Ishikawa (cell line): ENCODE results near the gene SGMS1.

Experiments used
- CEBPB ChIP-seq: IDR thresholded peaks from 2 replicates; pipeline ENCODE4 v1.6.1; 2012
- CREB1 ChIP-seq: IDR thresholded peaks from 2 replicates; pipeline ENCODE4 v1.6.1; 2012; ENCODE audit warnings: low read depth
- EGR1 ChIP-seq: IDR thresholded peaks from 2 replicates; pipeline ENCODE4 v1.6.1; 2012
- EP300 ChIP-seq: IDR thresholded peaks from 2 replicates; pipeline ENCODE4 v1.6.1; 2012; ENCODE audit warnings: borderline replicate concordance
- FOXM1 ChIP-seq: IDR thresholded peaks from 2 replicates; pipeline ENCODE4 v1.6.1; 2012; ENCODE audit warnings: low read depth, borderline replicate concordance
- NFIC ChIP-seq: IDR thresholded peaks from 2 replicates; pipeline ENCODE4 v1.6.1; 2012
- RAD21 ChIP-seq: IDR thresholded peaks from 2 replicates; pipeline ENCODE4 v1.6.1; 2012; ENCODE audit warnings: low read depth
- TAF1 ChIP-seq: IDR thresholded peaks from 2 replicates; pipeline ENCODE4 v1.6.1; 2012; ENCODE audit warnings: low read depth, mild to moderate bottlenecking
- TCF12 ChIP-seq: IDR thresholded peaks from 2 replicates; pipeline ENCODE4 v1.6.1; 2012; ENCODE audit warnings: low read depth
- TEAD4 ChIP-seq: IDR thresholded peaks from 2 replicates; pipeline ENCODE4 v1.6.1; 2012
- YY1 ChIP-seq: IDR thresholded peaks from 2 replicates; pipeline ENCODE4 v1.6.1; 2012; ENCODE audit warnings: low read depth
- ZBTB7A ChIP-seq: IDR thresholded peaks from 2 replicates; pipeline ENCODE4 v1.6.1; 2012; ENCODE audit warnings: low read depth
- TF ChIP-seq, protein P1 (sequence below): IDR thresholded peaks from 2 replicates; pipeline ENCODE4 v1.6.1; 2012
- TF ChIP-seq, protein P2 (sequence below): IDR thresholded peaks from 2 replicates; pipeline ENCODE4 v1.6.1; 2012
- TF ChIP-seq, protein P3 (sequence below): IDR thresholded peaks from 2 replicates; pipeline ENCODE4 v1.6.1; 2012; ENCODE audit warnings: low read depth, mild to moderate bottlenecking

SGMS1 gene

DNA sequence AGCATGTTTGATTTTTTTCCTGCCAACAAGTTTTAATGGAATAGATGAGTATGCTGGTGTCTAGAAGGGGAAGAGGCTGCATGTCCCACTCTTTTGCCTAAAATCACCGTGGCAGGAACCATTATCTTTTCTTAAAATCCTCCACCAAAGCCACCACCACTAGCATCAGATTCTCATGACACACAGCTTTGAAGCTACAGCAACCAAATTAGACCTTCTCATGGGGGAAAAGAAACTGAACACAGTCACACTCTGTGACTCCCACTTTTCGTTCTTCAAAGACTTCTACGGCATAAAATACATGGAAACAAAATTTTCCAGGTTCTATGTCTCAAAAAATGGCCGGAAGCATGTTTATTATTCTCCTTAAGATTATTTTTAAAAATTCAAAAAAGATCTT, 81.8 kb downstream of the SGMS1 start:
- TF ChIP-seq YY1 (no peak), RAD21 (no peak), TCF12 (no peak), FOXM1 (no peak), ZBTB7A (no peak), EGR1 (no peak), CREB1 (no peak), TEAD4 (no peak), NFIC (no peak), CEBPB (no peak), TAF1 (no peak), EP300 (no peak)
- TF ChIP-seq, protein P1, sequence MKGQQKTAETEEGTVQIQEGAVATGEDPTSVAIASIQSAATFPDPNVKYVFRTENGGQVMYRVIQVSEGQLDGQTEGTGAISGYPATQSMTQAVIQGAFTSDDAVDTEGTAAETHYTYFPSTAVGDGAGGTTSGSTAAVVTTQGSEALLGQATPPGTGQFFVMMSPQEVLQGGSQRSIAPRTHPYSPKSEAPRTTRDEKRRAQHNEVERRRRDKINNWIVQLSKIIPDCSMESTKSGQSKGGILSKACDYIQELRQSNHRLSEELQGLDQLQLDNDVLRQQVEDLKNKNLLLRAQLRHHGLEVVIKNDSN, result no peak
- TF ChIP-seq, protein P2, sequence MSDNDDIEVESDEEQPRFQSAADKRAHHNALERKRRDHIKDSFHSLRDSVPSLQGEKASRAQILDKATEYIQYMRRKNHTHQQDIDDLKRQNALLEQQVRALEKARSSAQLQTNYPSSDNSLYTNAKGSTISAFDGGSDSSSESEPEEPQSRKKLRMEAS, result no peak

DNA sequence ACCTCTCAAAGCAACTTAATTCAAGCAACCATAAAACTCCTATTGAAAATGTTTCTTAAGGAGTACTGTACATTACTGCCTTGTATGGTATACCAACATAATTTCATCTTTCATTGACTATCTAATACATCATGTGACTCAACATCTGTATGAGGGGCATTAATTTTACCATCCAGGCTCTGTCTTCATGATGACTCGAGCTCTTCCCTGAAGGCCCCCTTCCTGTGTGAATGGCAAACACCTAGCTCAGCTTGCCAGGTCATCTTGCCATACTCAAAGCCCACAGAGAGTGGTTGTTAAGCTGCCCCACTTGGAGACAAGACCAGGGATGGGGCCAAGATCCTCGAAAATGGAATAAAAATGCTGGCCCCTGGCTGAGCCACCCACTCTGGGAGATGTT, 82.4 kb downstream of the SGMS1 start:
- TF ChIP-seq EP300 (no peak), FOXM1 (no peak), ZBTB7A (no peak), NFIC (no peak), CREB1 (no peak), TAF1 (no peak), TEAD4 (no peak), TCF12 (no peak), YY1 (no peak), RAD21 (no peak), EGR1 (no peak), CEBPB (no peak)
- TF ChIP-seq, protein P2, result no peak
- TF ChIP-seq, protein P3, sequence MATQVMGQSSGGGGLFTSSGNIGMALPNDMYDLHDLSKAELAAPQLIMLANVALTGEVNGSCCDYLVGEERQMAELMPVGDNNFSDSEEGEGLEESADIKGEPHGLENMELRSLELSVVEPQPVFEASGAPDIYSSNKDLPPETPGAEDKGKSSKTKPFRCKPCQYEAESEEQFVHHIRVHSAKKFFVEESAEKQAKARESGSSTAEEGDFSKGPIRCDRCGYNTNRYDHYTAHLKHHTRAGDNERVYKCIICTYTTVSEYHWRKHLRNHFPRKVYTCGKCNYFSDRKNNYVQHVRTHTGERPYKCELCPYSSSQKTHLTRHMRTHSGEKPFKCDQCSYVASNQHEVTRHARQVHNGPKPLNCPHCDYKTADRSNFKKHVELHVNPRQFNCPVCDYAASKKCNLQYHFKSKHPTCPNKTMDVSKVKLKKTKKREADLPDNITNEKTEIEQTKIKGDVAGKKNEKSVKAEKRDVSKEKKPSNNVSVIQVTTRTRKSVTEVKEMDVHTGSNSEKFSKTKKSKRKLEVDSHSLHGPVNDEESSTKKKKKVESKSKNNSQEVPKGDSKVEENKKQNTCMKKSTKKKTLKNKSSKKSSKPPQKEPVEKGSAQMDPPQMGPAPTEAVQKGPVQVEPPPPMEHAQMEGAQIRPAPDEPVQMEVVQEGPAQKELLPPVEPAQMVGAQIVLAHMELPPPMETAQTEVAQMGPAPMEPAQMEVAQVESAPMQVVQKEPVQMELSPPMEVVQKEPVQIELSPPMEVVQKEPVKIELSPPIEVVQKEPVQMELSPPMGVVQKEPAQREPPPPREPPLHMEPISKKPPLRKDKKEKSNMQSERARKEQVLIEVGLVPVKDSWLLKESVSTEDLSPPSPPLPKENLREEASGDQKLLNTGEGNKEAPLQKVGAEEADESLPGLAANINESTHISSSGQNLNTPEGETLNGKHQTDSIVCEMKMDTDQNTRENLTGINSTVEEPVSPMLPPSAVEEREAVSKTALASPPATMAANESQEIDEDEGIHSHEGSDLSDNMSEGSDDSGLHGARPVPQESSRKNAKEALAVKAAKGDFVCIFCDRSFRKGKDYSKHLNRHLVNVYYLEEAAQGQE, result no peak
- TF ChIP-seq, protein P1, result no peak

DNA sequence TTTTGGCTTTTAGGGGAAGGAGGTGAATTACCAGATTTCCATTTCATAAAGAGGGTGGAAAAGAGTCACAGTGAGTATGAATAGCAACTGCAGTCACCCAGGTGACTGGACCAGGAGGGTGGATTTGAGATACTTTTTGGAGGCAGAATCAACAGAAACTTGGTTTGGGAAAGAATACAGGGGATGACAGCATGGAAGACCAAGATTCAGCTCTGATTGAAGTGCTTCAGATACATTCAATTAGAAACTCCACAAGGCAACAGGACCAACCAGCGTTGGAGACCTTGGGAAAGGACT, 83.0 kb downstream of the SGMS1 start:
- no peak for TF ChIP-seq EP300
- no peak for TF ChIP-seq TCF12
- no peak for TF ChIP-seq TAF1
- TF ChIP-seq, protein P2, result no peak
- TF ChIP-seq, protein P3, result no peak
- TF ChIP-seq NFIC, result no peak
- TF ChIP-seq, protein P1, result no peak
- TF ChIP-seq TEAD4, result no peak
- no peak for TF ChIP-seq RAD21
- no peak for TF ChIP-seq EGR1
- TF ChIP-seq YY1, result no peak
- TF ChIP-seq FOXM1, result no peak

DNA sequence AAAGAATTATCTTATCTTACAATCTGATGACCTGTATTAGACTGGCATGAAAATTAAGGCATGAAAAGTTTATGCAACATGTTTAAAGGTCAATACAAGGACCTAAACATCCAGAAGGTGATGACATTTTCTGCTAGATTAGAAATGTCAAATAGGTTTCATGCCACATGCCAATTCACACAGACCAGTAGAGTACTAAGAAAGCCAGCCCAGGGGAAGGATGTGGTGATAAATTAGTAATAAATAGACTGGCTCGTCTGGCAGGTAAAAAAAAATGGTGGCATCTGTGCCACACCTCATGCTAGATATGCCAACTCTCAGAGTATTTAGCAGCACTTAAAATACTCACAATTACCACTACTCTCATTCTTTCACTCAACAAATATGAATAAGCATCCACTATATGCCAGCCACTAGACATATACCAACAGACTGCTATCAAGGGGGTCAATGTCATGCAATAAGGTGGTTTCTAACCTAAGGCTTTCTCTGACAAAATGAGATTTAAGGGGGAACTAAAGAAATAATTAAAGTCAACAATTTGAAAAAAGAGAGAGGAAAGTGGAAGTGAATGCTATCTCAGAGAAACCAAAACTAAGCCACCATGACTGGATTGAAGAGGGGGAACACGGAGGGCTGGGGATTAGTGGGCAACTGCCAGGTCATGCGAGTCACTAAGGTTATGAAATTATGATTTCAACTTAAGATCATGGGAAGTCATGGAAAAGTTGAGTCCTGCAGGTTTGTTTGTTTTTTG, 83.5 kb downstream of the SGMS1 start:
- TF ChIP-seq EP300 (no peak), EGR1 (no peak), NFIC (no peak), CREB1 (no peak), TEAD4 (no peak), ZBTB7A (no peak)
